ENCODE measurements around the gene ETS2. TPM values are rescaled to one million over a fixed set of nuclear protein-coding genes. Genes with fewer than 3 reads are reported as not detected.

ETS2 gene
- total RNA-seq, 4 donors from 2014 or later = 36.6 to 92.2 (median 56.3) TPM

DNA sequence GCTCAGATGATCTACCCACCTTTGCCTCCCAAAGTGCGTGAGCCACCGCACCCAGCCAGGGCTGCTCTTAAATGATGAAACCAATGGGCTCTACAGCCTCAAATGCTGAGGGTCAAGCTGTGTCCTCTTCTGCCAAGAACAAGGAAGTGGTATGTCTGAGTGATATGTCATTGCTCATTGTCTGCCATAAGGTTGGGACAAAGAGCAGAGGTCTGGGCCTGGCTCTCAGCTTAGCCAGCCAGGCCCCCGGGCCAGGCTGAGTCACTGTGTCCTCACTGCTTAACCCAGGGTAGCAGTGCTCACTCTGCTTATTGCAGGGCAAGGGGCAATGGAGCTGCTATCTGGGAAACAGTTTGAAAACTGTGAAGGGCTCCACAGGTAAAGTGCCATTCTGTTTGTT lies 8.3 kb upstream of the ETS2 start:
- Histone ChIP-seq H3K36me3 (no peaks in the 10 kb centered on the region), H3K27ac (no peak overlapping the region), H3K4me3 (replicated peaks in 1 of 3) (no peak overlapping the region), H3K4me1 (no peaks in the 10 kb centered on the region), H3K27me3 (no peaks in the 10 kb centered on the region), H3K9me3 (no peaks in the 10 kb centered on the region)
- DNase-seq = no peak
- intact Hi-C loops (cut with DNase I) = no loop called here
- TF ChIP-seq CTCF (IDR thresholded peaks at IDR 0.05) = no peak
- WGBS, 2 donors = 71 to 94% methylated on average over 1 to 2 of the region's 3 CpGs

- DNase-seq = no peak
- Histone ChIP-seq H3K27me3 (no peaks in the 10 kb centered on the region), H3K36me3 (no peaks in the 10 kb centered on the region), H3K27ac (no peak overlapping the region), H3K4me3 (replicated peaks in 1 of 3) (no peak overlapping the region), H3K9me3 (no peaks in the 10 kb centered on the region), H3K4me1 (no peaks in the 10 kb centered on the region)
- TF ChIP-seq CTCF (IDR thresholded peaks at IDR 0.05) (no peak), POLR2A (IDR thresholded peaks at IDR 0.05) (no peak)
- intact Hi-C loops (cut with DNase I) = no loop called here
- 94 to 97% methylated on average over 6 of the region's 6 CpGs for WGBS, 2 donors
Observed at GRCh38 chr21:38798081-38798480, 7.6 kb upstream of the ETS2 start.

- no peaks in the 10 kb centered on the region for H3K27me3 ChIP-seq
- no peak overlapping the region for H3K27ac ChIP-seq
- no peaks in the 10 kb centered on the region for H3K4me1 ChIP-seq
- 81 to 90% methylated on average over 7 of the region's 7 CpGs for WGBS, 2 donors
- TF ChIP-seq POLR2A (IDR thresholded peaks at IDR 0.05) (no peak), CTCF (IDR thresholded peaks at IDR 0.05) (no peak)
- H3K9me3 ChIP-seq = no peaks in the 10 kb centered on the region
- no peak overlapping the region for H3K4me3 ChIP-seq (replicated peaks in 1 of 3)
- no peak for DNase-seq
- intact Hi-C loops (cut with DNase I) = no loop called here
- H3K36me3 ChIP-seq = no peaks in the 10 kb centered on the region
Observed at GRCh38 chr21:38798481-38798882, 7.2 kb upstream of the ETS2 start.

DNA sequence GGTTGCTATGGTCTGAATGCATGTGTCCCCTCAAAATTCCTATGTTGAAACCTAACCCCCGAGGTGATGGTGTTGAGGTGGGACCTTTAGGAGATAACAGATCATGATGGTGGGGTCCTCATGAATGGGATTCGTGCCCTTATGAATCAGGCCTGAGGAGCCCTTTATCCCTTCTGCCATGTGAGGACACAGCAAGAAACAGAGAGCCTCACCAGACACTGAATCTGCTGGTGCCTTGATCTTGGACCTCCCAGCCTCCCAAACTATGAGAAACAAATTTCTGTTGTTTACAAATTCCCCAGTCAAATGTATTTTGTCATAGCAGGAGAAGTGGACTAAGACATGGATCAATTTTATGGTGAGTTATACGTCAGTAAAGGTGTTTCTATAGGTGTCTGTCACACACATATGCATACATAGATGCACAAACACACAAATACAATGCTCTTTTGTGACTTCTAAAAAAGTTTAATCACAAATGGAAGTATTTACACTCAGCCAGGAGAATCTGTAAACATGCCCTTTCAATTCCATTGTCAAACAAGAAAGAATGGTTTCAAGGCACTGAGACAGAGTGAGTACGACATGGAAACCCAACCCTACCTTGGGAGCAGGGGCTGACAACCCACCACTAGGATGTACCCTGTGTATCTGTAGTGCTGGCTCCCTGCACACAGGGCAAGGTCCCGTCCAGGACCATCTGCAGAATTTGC lies 5.5 kb upstream of the ETS2 start:
- intact Hi-C loops (cut with DNase I) = loop anchor here (5.0 to 10.0 kb wide), 5 partner anchors 63 to 322 kb away; no protein-coding TSS in a partner anchor
- no peak overlapping the region for H3K27ac ChIP-seq
- TF ChIP-seq POLR2A (IDR thresholded peaks at IDR 0.05) (no peak), CTCF (IDR thresholded peaks at IDR 0.05) (no peak)
- H3K9me3 ChIP-seq = no peaks in the 10 kb centered on the region
- H3K36me3 ChIP-seq = no peaks in the 10 kb centered on the region
- H3K4me3 ChIP-seq (replicated peaks in 1 of 3) = no peak overlapping the region
- peaks cover 0 to 5% of the 10 kb centered on the region in 2 donors for H3K4me1 ChIP-seq
- 96 to 97% methylated on average over 5 of the region's 5 CpGs for WGBS, 2 donors
- H3K27me3 ChIP-seq = no peaks in the 10 kb centered on the region
- no peak for DNase-seq

DNA sequence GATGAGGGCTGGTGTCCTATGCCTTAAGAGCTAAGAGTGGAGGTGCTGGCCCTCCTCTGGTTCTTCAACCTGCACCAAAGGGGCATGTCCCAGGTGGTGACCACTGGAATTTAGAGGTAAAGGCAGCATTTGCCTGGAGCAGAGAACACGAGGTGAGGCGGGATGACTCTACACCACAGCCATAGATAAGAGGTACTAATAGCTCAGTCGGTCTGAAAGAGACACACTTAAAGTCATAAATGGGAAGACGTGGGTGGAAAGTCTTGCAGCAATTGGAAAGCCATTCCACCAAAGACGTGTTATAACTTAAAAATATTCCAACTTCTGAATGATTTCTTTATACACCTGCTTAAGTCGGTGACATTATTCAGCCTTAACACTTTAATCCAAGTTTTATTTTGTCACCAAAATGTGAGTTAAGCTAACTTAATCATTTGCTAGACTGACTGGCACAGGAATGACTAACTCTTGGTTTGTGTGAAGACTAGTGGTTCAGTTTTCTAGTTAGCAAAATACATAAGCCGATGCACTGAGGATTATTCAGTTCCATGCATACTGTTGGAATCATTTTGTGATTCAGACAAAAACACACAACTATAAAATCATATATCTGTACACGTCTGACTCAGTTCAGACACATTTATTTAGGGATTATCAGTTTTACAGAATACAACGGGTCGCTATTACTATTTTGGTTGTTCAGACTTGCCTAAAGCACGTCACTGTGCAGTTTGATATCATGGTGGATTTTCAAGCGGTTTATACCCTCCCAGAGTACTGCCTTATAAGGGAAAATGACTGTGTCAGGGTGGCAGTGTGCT lies 4.6 kb upstream of the ETS2 start:
- intact Hi-C loops (cut with DNase I) = loop anchor here (5.0 to 10.0 kb wide), 5 partner anchors 64 to 321 kb away; no protein-coding TSS in a partner anchor
- Histone ChIP-seq H3K9me3 (no peaks in the 10 kb centered on the region), H3K27ac (no peak overlapping the region), H3K4me3 (replicated peaks in 1 of 3) (no peak overlapping the region), H3K27me3 (no peaks in the 10 kb centered on the region), H3K4me1 (peaks cover 0 to 5% of the 10 kb centered on the region in 2 donors), H3K36me3 (no peaks in the 10 kb centered on the region)
- no peak for TF ChIP-seq CTCF (IDR thresholded peaks at IDR 0.05)
- no peak for TF ChIP-seq POLR2A (IDR thresholded peaks at IDR 0.05)
- no peak for DNase-seq
- WGBS, 2 donors = 93 to 95% methylated on average over 12 of the region's 12 CpGs

Measured in thyroid gland (tissue), 4 donors.